Adrenal gland (tissue), 5 donors: Measurements from ENCODE around the gene RALB.

ENCODE experiments used
- POLR2A ChIP-seq, 2 donors: fragments of 450-650 bp; IDR thresholded peaks; one replicate each; pipeline ENCODE4 v1.6.1; 2017; ENCODE audit warnings: antibody characterized with exemption in 2 of 2, mild to moderate bottlenecking in 2 of 2, moderate library complexity in 1 of 2
- TF ChIP-seq, protein P1 (sequence below), 6 experiments: fragments of 450-650 bp in 4 of 6; fragments of 200-600 bp in 2 of 6; sonication (generic) in 1 of 6; IDR thresholded peaks; 1 replicate in 5 of 6; 2 replicates in 1 of 6; pipeline versions ENCODE4 v1.5.1 to v1.8.0; 2016 to 2021; ENCODE audit warnings: antibody characterized with exemption in 6 of 6, mild to moderate bottlenecking in 2 of 6, moderate library complexity in 1 of 6
- donor health status: DM: no; HTN: no; CAD: no.

GRCh38 chr2:120322329-120322728 lies 69.7 kb downstream of the RALB start:
- TF ChIP-seq, protein P1, sequence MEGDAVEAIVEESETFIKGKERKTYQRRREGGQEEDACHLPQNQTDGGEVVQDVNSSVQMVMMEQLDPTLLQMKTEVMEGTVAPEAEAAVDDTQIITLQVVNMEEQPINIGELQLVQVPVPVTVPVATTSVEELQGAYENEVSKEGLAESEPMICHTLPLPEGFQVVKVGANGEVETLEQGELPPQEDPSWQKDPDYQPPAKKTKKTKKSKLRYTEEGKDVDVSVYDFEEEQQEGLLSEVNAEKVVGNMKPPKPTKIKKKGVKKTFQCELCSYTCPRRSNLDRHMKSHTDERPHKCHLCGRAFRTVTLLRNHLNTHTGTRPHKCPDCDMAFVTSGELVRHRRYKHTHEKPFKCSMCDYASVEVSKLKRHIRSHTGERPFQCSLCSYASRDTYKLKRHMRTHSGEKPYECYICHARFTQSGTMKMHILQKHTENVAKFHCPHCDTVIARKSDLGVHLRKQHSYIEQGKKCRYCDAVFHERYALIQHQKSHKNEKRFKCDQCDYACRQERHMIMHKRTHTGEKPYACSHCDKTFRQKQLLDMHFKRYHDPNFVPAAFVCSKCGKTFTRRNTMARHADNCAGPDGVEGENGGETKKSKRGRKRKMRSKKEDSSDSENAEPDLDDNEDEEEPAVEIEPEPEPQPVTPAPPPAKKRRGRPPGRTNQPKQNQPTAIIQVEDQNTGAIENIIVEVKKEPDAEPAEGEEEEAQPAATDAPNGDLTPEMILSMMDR (IDR thresholded peaks at IDR 0.05) = no peak
- TF ChIP-seq POLR2A (IDR thresholded peaks at IDR 0.05) = no peak
